Stimulated activated CD8-positive, alpha-beta memory T cell treated with anti-CD3 and anti-CD28 coated beads, Interleukin-2, amount 100 ng/mL, for 48 hours (primary cell): ENCODE measurements around the gene DMRTA2.

Experiments used
- DNase-seq, 2 donors: peaks; one replicate each; pipeline ENCODE4 v3.0.0-alpha.2; 2020; ENCODE audit warnings: low read depth in 2 of 2

The DMRTA2 gene

GRCh38 chr1:50422946-50423669 is at the start of gene DMRTA2:
Gene DMRTA2 (minus strand): TSS chr1:50423443. CDS start chr1:50421536, 1,907 bp downstream.
- DNase-seq: no peak

GRCh38 chr1:50471967-50472366 is 48.7 kb upstream of the DMRTA2 start:
- DNase-seq: no peak

GRCh38 chr1:50462964-50463363 is 39.7 kb upstream of the DMRTA2 start:
- no peak for DNase-seq

- DNase-seq: no peak
Observed at GRCh38 chr1:50458507-50458906, 35.3 kb upstream of the DMRTA2 start.

- no peak for DNase-seq
Observed at GRCh38 chr1:50454911-50455310, 31.7 kb upstream of the DMRTA2 start.

GRCh38 chr1:50453266-50453665 is 30.0 kb upstream of the DMRTA2 start:
- no peak for DNase-seq

GRCh38 chr1:50452700-50453099 is 29.5 kb upstream of the DMRTA2 start:
- no peak for DNase-seq

GRCh38 chr1:50450861-50451653 is 27.8 kb upstream of the DMRTA2 start:
- DNase-seq: no peak

GRCh38 chr1:50447961-50448360 is 24.7 kb upstream of the DMRTA2 start:
- no peak for DNase-seq

- no peak for DNase-seq
Observed at GRCh38 chr1:50441183-50441582, 17.9 kb upstream of the DMRTA2 start.

GRCh38 chr1:50438945-50439344 is 15.7 kb upstream of the DMRTA2 start:
- DNase-seq: no peak

- no peak for DNase-seq
Observed at GRCh38 chr1:50436489-50436888, 13.2 kb upstream of the DMRTA2 start.

GRCh38 chr1:50430010-50430405 is 6.8 kb upstream of the DMRTA2 start:
- DNase-seq: no peak

- DNase-seq: no peak
Observed at GRCh38 chr1:50427818-50428779, 4.9 kb upstream of the DMRTA2 start.

- DNase-seq: no peak
Observed at GRCh38 chr1:50427086-50427817, 4.0 kb upstream of the DMRTA2 start.

GRCh38 chr1:50426702-50427085 is 3.5 kb upstream of the DMRTA2 start:
- no peak for DNase-seq

- DNase-seq: no peak
Observed at GRCh38 chr1:50426108-50426700, 3.0 kb upstream of the DMRTA2 start.

- DNase-seq: no peak
Observed at GRCh38 chr1:50425376-50426107, 2.3 kb upstream of the DMRTA2 start.

GRCh38 chr1:50424884-50425375 is 1.7 kb upstream of the DMRTA2 start:
- no peak for DNase-seq
